ENCODE data around the gene NKX6-2. TPM values are rescaled to one million over a fixed set of nuclear protein-coding genes. Genes with fewer than 3 reads are reported as not detected.
"Not testable (repeated sequence)": the region's sequence is repeated elsewhere in the genome, so short reads cannot be mapped to it uniquely, and the experiment has no call there.

The NKX6-2 gene
- total RNA-seq, 2 experiments from 2014 or later = not detected

- intact Hi-C loops (cut with micrococcal nuclease) = no loop called here
- peaks cover 9% of the 10 kb centered on the region for H3K36me3 Mint-ChIP-seq (ENCODE audit: low read depth)
Observed at GRCh38 chr10:132776821-132777220, 9.1 kb downstream of the NKX6-2 start.

GRCh38 chr10:132776186-132776585 lies 9.8 kb downstream of the NKX6-2 start:
- POLR2A ChIA-PET = interaction anchor here (0.8 kb wide), 1 partner anchor 128 kb away, joined by 3 read pairs; no protein-coding TSS in a partner anchor
- intact Hi-C loops (cut with micrococcal nuclease) = no loop called here
- TF ChIP-seq CTCF (IDR thresholded peaks at IDR 0.05) = no peak
- H3K36me3 Mint-ChIP-seq (ENCODE audit: low read depth) = peaks cover 6% of the 10 kb centered on the region
- CTCF ChIA-PET = no interaction called here
- ATAC-seq (no peak), DNase-seq (no peak)
- no peaks in the 10 kb centered on the region for H3K4me1 Mint-ChIP-seq (ENCODE audit: low read depth)
- no peaks in the 10 kb centered on the region for H3K27me3 Mint-ChIP-seq
- no peak overlapping the region for H3K4me3 Mint-ChIP-seq
- H3K27ac Mint-ChIP-seq = no peak overlapping the region
- H3K9me3 Mint-ChIP-seq = no peaks in the 10 kb centered on the region

More at GRCh38 chr10:132776821-132777220, 9.1 kb downstream of the NKX6-2 start:
- ChIA-PET POLR2A (no interaction called here), CTCF (no interaction called here)
- H3K9me3 Mint-ChIP-seq = no peaks in the 10 kb centered on the region
- H3K27ac Mint-ChIP-seq = no peak overlapping the region
- DNase-seq = no peak
- no peaks in the 10 kb centered on the region for H3K4me1 Mint-ChIP-seq (ENCODE audit: low read depth)
- no peaks in the 10 kb centered on the region for H3K27me3 Mint-ChIP-seq
- no peak for ATAC-seq
- no peak overlapping the region for H3K4me3 Mint-ChIP-seq
- no peak for TF ChIP-seq CTCF (IDR thresholded peaks at IDR 0.05)

- no peak for TF ChIP-seq CTCF (IDR thresholded peaks at IDR 0.05)
- H3K9me3 Mint-ChIP-seq = no peaks in the 10 kb centered on the region
- DNase-seq = no peak
- H3K36me3 Mint-ChIP-seq (ENCODE audit: low read depth) = peaks cover 7% of the 10 kb centered on the region
- no peaks in the 10 kb centered on the region for H3K4me1 Mint-ChIP-seq (ENCODE audit: low read depth)
- no peak overlapping the region for H3K27ac Mint-ChIP-seq
- POLR2A ChIA-PET = interaction anchor here (0.8 kb wide), 1 partner anchor 129 kb away, joined by 3 read pairs; no protein-coding TSS in a partner anchor
- intact Hi-C loops (cut with micrococcal nuclease) = no loop called here
- H3K4me3 Mint-ChIP-seq = no peak overlapping the region
- no peak for ATAC-seq
- H3K27me3 Mint-ChIP-seq = no peaks in the 10 kb centered on the region
- CTCF ChIA-PET = no interaction called here
Observed at GRCh38 chr10:132774902-132775863, 10.8 kb downstream of the NKX6-2 start.

- ATAC-seq = no peak
- Mint-ChIP-seq H3K27ac (no peak overlapping the region), H3K36me3 (ENCODE audit: low read depth) (peaks cover 7% of the 10 kb centered on the region), H3K4me1 (ENCODE audit: low read depth) (no peaks in the 10 kb centered on the region), H3K4me3 (no peak overlapping the region), H3K9me3 (no peaks in the 10 kb centered on the region), H3K27me3 (no peaks in the 10 kb centered on the region)
- DNase-seq = no peak
- POLR2A ChIA-PET = no interaction called here
- TF ChIP-seq CTCF (IDR thresholded peaks at IDR 0.05) = no peak
- intact Hi-C loops (cut with micrococcal nuclease) = no loop called here
- CTCF ChIA-PET = no interaction called here
Observed at GRCh38 chr10:132774181-132774901, 11.6 kb downstream of the NKX6-2 start.

- H3K4me1 Mint-ChIP-seq (ENCODE audit: low read depth); POLR2A ChIA-PET; H3K4me3 Mint-ChIP-seq; H3K27me3 Mint-ChIP-seq; ATAC-seq; DNase-seq; CTCF ChIA-PET; intact Hi-C loops (cut with micrococcal nuclease); H3K9me3 Mint-ChIP-seq; H3K27ac Mint-ChIP-seq: not testable (repeated sequence)
- peaks cover 12% of the 10 kb centered on the region for H3K36me3 Mint-ChIP-seq (ENCODE audit: low read depth)
Observed at GRCh38 chr10:132772816-132773215, 13.1 kb downstream of the NKX6-2 start.

All from activated CD8-positive, alpha-beta T cell treated with anti-CD3 and anti-CD28 coated beads for 36 hours (primary cell).